C1 segment of cervical spinal cord (tissue), 14 donors: ENCODE measurements around the gene SMYD3.
A peak's percentile ranks its signal among the peaks of the same experiment; 100 is the strongest.

Source experiments
- DNase-seq, 14 donors: peaks; one replicate each; lab custom pipeline; 2025; lab: John Stamatoyannopoulos, UW

SMYD3 gene

DNA sequence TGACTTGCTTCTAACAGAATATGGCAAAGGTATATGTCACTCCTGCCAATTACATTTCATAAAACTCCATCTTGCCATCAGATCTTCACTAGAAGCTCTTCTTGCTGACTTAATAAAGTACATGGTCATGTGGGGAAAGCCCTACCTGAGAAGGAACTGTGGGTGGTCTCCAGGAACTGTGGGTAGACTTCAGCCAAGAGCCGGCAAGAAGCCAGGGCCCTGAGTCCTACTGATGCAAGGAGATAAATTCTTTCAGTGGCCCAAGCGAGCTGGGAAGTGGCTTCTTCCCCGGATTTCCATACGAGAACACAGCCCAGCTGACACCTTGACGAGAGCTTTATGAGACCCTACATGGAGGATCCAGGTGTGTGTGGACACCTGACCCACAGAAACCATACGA lies 228.7 kb downstream of the SMYD3 start:
- DNase-seq, result no peak

- DNase-seq, result peak in 1 of 14 donors; percentile 4
Measured at GRCh38 chr1:246275036-246275435, 232.0 kb downstream of the SMYD3 start.

DNA sequence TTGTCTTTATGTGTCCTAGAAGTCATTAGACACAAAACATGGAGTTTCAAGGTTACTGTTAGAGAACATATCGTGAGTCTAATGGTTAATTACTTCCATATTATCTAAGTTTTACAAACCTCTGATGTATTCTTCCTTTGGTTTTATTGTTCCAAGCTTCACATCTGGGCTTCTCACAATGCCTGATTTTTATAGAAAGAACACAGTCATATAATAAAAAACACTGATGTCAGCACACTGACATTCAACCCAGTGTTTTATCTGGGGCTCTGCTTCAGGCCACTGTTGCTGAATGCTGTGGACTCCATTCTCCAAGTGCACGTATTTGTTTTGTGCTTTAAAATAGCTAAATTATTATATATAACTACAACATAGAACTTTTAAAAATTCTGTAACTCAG lies 232.9 kb downstream of the SMYD3 start:
- DNase-seq, result no peak

DNA sequence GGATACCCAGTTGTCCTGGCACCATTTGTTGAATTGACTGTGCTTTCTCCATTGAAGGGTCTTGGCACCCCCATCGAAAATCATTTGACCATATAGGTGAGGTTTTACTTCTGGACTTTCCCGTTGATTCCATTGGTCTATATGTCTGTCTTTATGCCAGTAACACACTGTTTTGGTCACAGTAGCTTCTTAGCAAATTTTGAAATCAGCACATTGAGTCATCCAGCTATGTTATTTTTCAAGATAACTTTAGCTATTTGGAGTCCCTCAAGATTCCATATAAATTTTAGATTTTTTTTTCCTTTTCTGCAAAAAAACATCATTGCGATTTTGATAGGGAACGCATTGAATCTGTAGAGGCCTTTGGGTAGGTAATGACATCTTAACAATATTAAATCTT lies 235.6 kb downstream of the SMYD3 start:
- no peak for DNase-seq

DNA sequence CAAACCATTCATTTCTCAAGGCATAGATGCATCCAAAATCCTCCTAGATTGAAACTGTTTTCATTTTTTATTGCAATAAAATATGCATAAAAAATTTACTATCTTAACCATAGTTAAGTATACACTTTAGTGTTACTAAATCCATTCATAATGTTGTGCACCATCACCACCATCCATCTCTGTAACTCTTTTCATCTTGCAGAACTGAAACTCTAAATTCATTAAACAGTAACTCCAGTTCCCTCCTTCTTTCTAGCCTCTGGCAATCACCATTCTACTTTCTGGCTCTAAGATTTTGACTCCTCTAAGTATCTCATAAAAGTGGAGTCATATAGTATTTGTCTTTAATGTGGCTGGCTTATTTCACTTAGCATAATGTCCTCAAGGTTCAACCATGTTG lies 236.8 kb downstream of the SMYD3 start:
- DNase-seq, result no peak

- no peak for DNase-seq
Measured at GRCh38 chr1:246269466-246269865, 237.6 kb downstream of the SMYD3 start.

DNA sequence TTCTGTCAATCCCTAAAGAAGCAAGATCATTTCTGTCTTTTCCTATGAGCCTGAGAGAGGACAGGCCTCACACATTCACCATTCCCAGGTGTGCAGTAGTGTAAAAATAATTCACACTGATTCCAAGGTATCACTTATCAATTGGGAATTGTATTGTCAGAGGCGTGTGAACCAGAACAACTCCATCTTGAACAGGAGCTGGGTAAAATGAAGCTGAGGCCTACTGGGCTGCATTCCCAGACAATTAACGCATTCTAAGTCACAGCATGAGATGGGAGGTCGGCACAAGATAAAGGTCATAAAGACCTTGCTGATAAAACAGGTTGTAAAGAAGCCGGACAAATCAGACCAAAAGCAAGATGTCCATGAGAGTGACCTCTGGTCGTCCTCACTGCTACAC lies 239.2 kb downstream of the SMYD3 start:
- no peak for DNase-seq

- no peak for DNase-seq
Measured at GRCh38 chr1:246267426-246267825, 239.7 kb downstream of the SMYD3 start.

- no peak for DNase-seq
Measured at GRCh38 chr1:246265481-246265880, 241.6 kb downstream of the SMYD3 start.

DNA sequence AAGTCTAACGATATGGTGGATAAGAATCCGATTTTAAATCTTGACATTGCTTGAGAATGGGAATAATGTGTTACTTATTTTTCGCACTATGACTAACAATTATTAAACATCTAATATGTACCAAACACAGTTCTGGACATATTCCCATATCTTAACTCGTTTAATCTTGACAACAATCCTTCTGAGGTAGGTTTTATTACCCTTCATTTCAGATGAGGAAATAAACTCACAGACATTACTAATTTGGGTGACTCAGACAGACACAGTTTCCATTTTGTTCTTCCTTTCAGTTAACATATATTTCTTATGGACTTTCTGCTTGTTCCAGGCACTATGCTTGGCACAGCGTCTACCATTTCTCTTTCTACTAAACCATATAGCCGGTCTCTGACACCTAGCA lies 244.8 kb downstream of the SMYD3 start:
- no peak for DNase-seq

DNA sequence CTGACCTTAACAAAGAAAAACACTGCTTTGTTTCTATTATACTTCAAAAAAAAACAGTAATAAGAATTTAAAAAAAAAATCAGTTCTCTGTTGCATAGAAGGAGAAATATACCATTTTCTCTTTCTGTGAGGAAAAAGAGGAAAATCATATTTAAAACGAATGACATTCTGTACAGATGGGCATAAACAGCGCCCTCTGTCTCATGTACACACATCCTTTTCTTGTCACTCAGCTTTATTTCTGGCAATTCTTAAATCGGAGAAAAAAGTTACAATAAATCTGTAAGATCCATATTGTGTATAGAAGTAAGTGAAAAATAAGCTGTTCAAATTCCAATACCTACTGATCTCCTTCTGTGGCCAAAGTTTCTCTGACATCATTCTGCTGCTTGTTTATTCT lies 245.4 kb downstream of the SMYD3 start:
- DNase-seq, result no peak

GRCh38 chr1:246258250-246258649 lies 248.8 kb downstream of the SMYD3 start:
- DNase-seq, result no peak

DNA sequence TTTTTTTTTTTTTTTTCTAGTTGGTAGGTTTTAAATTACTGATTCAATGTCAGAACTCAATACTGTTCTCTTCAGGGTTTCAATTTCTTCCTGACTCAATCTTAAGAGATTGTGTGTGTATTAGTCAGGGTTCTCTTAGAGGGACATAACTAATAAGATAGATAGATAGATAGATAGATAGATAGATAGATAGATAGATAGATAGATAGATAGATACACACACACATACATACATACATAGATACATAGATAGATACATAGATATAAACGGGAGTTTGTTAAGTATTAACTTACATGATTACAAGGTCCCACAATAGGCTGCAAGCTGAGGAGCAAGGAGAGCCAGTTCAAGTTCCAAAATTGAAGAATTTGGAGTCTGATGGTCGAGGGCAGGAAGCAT lies 251.3 kb downstream of the SMYD3 start:
- no peak for DNase-seq

DNA sequence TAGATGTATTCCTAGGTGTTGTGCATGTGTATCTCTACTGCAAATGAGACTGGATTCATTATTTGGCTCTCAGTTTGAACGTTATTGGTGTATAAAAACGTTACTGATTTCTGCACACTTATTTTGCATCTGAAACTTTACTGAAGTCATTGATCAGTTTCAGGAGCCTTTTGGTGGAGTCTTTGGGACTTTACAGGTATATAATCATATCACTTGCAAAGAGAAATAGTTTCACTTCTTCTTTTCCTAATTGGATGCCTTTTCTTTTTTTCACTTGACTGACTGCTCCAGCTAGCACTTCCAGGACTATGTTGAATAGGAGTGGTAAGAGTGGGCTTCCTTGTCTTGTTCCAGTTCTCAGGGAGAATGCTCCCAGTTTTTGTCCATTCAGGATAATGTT lies 252.2 kb downstream of the SMYD3 start:
- no peak for DNase-seq

GRCh38 chr1:246246430-246246829 lies 260.6 kb downstream of the SMYD3 start:
- DNase-seq, result no peak

DNA sequence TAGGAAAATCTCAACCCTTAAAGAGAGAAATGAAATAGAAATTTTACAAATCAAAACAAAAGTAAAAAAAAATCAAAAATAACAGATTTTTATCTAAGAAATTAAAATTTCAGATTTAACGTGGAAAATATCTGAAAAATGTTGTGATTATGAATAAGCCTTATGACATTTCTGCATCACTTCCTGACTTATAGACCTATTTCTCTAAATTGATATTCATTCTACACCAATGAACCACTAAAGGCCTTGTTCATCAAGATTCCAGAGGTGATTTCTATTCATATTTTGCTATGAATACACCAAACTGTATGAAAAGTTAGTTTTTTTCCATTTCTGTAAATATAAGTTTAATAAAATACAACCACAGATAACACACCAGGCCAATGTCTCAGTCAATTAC lies 261.5 kb downstream of the SMYD3 start:
- DNase-seq, result no peak

DNA sequence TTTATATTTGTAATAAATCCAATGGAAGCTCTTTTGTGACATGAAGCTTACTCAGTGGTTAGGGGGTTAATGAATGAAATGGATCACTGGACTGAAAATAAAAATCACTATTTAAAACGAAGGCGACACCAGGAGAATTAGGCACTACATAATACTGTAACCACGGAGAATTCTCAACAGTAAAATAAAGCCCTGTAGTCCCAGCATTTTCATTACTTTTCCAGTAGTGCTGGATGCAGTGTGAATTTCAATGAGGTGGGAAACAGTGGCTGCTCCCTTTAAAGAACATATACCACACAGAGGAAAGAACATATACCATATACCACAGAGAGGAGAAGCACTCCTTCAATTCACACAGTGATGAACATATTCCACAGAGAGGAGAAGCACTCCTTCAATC lies 275.0 kb downstream of the SMYD3 start:
- no peak for DNase-seq

GRCh38 chr1:246226041-246226440 lies 281.0 kb downstream of the SMYD3 start:
- DNase-seq, result no peak

GRCh38 chr1:246221485-246222255 lies 285.4 kb downstream of the SMYD3 start:
- peak in 1 of 14 donors; percentile 74 for DNase-seq

- no peak for DNase-seq
Measured at GRCh38 chr1:246220495-246221065, 286.5 kb downstream of the SMYD3 start.

- DNase-seq, result no peak
Measured at GRCh38 chr1:246219508-246220030, 287.5 kb downstream of the SMYD3 start.

GRCh38 chr1:246218686-246219085 lies 288.4 kb downstream of the SMYD3 start:
- no peak for DNase-seq

DNA sequence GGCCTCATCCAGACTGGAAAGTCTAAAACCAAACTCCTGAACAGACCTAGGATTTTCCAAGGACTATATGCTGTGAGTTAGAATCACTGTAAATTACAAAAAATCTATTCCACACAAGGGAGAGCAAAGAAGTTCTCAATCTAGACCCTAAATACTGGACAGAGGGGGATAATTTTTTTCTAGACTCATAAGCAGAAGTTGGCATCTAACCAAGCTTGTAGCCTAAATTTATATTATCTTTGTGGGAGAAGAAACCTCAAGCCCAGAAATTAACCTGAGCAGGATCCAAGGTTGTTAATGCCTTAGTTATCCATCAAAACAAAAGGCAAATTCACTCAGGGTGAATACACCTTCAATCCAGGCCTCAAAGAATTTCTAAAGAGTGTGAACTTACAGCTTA lies 290.2 kb downstream of the SMYD3 start:
- no peak for DNase-seq
